Activated T-cell treated with anti-CD3 and anti-CD28 coated beads, Interleukin-2, amount 50 U/mL, for 72 hours (primary cell): Measurements from ENCODE around the gene TAAR9. TPM values are rescaled to one million over a fixed set of nuclear protein-coding genes. Genes with fewer than 3 reads are reported as not detected.

Experiments used
- ATAC-seq, 2 donors: fragments of 150-1000 bp; cut with Tn5 transposase; replicated peaks in 1 of 2; 2 replicates each; pipeline ENCODE4 v1.10.0; 2021; ENCODE audit warnings: moderate library complexity in 2 of 2, mild to moderate bottlenecking in 1 of 2
- DNase-seq, 2 donors: peaks; one replicate each; pipeline ENCODE4 v3.0.0; 2021 to 2022; ENCODE audit warnings: mixed read lengths in 1 of 2
- H3K27ac Mint-ChIP-seq: one replicate; pipeline ENCODE4 v1.8.0; 2022; ENCODE audit warnings: mild to moderate bottlenecking, moderate library complexity, mixed read lengths
- H3K27me3 Mint-ChIP-seq: one replicate; pipeline ENCODE4 v1.8.0; 2022; ENCODE audit warnings: low read depth, mixed read lengths
- H3K36me3 Mint-ChIP-seq, 2 donors: one replicate each; pipeline ENCODE4 v1.8.0; 2022; ENCODE audit warnings: mixed read lengths in 2 of 2, mild to moderate bottlenecking in 1 of 2; ENCODE audit not compliant: insufficient read depth in 2 of 2
- H3K4me1 Mint-ChIP-seq: one replicate; pipeline ENCODE4 v1.8.0; 2022; ENCODE audit warnings: low read depth, mixed read lengths
- H3K4me3 Mint-ChIP-seq, 2 donors: one replicate each; pipeline ENCODE4 v1.8.0; 2022; ENCODE audit warnings: mild to moderate bottlenecking in 2 of 2, mixed read lengths in 2 of 2, moderate library complexity in 2 of 2
- H3K9me3 Mint-ChIP-seq, 2 donors: one replicate each; pipeline ENCODE4 v1.8.0; 2022; ENCODE audit warnings: mixed read lengths in 2 of 2
- total RNA-seq, 2 donors: library from RNA; stranded (reverse); gene quantifications; one replicate each; pipeline ENCODE4 v1.2.3, GENCODE V29; 2022

Gene TAAR9
- total RNA-seq, 2 donors from 2014 or later, result not detected

- Mint-ChIP-seq H3K4me1 (peaks cover 37% of the 10 kb centered on the region), H3K27ac (no peak overlapping the region), H3K27me3 (no peaks in the 10 kb centered on the region), H3K36me3 (peaks cover 2% of the 10 kb centered on the region in 2 donors), H3K4me3 (no peak overlapping the region), H3K9me3 (no peaks in the 10 kb centered on the region)
- no peak for DNase-seq
- no peak for ATAC-seq
These were observed 31.6 kb upstream of the TAAR9 start for GRCh38 chr6:132506461-132506860.

GRCh38 chr6:132506869-132507808, 30.9 kb upstream of the TAAR9 start:
- DNase-seq, result no peak
- Mint-ChIP-seq H3K27ac (no peak overlapping the region), H3K4me1 (peaks cover 41% of the 10 kb centered on the region), H3K27me3 (no peaks in the 10 kb centered on the region), H3K4me3 (no peak overlapping the region), H3K36me3 (peaks cover 0 to 2% of the 10 kb centered on the region in 2 donors), H3K9me3 (no peaks in the 10 kb centered on the region)
- no peak for ATAC-seq

- Mint-ChIP-seq H3K4me1 (peaks cover 36% of the 10 kb centered on the region), H3K9me3 (no peaks in the 10 kb centered on the region), H3K27ac (no peak overlapping the region), H3K27me3 (peaks cover 7% of the 10 kb centered on the region), H3K4me3 (peak overlapping the region; percentile 87 to 97), H3K36me3 (peaks cover 0 to 2% of the 10 kb centered on the region in 2 donors)
- DNase-seq, result no peak
- ATAC-seq, result no peak
These were observed 26.8 kb upstream of the TAAR9 start for GRCh38 chr6:132511210-132511830.

GRCh38 chr6:132511831-132512220, 26.3 kb upstream of the TAAR9 start:
- peaks cover 0 to 2% of the 10 kb centered on the region in 2 donors for H3K36me3 Mint-ChIP-seq
- H3K27me3 Mint-ChIP-seq, result peaks cover 9% of the 10 kb centered on the region
- H3K9me3 Mint-ChIP-seq, result no peaks in the 10 kb centered on the region
- H3K4me3 Mint-ChIP-seq, result peak overlapping the region; percentile 87 to 97
- DNase-seq (no peak), ATAC-seq (no peak)
- H3K4me1 Mint-ChIP-seq, result peaks cover 31% of the 10 kb centered on the region
- no peak overlapping the region for H3K27ac Mint-ChIP-seq

- peaks cover 30% of the 10 kb centered on the region for H3K4me1 Mint-ChIP-seq
- DNase-seq (no peak), ATAC-seq (no peak)
- no peaks in the 10 kb centered on the region for H3K9me3 Mint-ChIP-seq
- H3K27me3 Mint-ChIP-seq, result peaks cover 9% of the 10 kb centered on the region
- no peak overlapping the region for H3K27ac Mint-ChIP-seq
- H3K4me3 Mint-ChIP-seq, result peak overlapping the region; percentile 87 to 97
- H3K36me3 Mint-ChIP-seq, result peaks cover 0 to 2% of the 10 kb centered on the region in 2 donors
These were observed 25.8 kb upstream of the TAAR9 start for GRCh38 chr6:132512342-132512637.

- Mint-ChIP-seq H3K27me3 (peaks cover 9% of the 10 kb centered on the region), H3K27ac (peak within 1 kb of the TSS; percentile 81), H3K4me3 (peak within 1 kb of the TSS; percentile 89 to 97), H3K4me1 (peaks cover 30% of the 10 kb centered on the region), H3K36me3 (peaks cover 0 to 2% of the 10 kb centered on the region in 2 donors), H3K9me3 (no peaks in the 10 kb centered on the region)
- ATAC-seq (peak; percentile 96), DNase-seq (peak; percentile 85 to 88)
These were observed 25.1 kb upstream of the TAAR9 start, which contains the start of gene STX7 for GRCh38 chr6:132512638-132513632. Gene STX7 (minus strand): TSS chr6:132513116. CDS start chr6:132503530, 9,586 bp downstream.

GRCh38 chr6:132513831-132514545, 24.1 kb upstream of the TAAR9 start:
- H3K27me3 Mint-ChIP-seq, result peaks cover 12% of the 10 kb centered on the region
- no peak for DNase-seq
- H3K4me1 Mint-ChIP-seq, result peaks cover 24% of the 10 kb centered on the region
- no peaks in the 10 kb centered on the region for H3K36me3 Mint-ChIP-seq
- H3K9me3 Mint-ChIP-seq, result no peaks in the 10 kb centered on the region
- no peak for ATAC-seq
- H3K4me3 Mint-ChIP-seq, result peak overlapping the region; percentile 89 to 97
- no peak overlapping the region for H3K27ac Mint-ChIP-seq

GRCh38 chr6:132515386-132515785, 22.7 kb upstream of the TAAR9 start:
- peaks cover 24% of the 10 kb centered on the region for H3K4me1 Mint-ChIP-seq
- H3K9me3 Mint-ChIP-seq, result no peaks in the 10 kb centered on the region
- H3K4me3 Mint-ChIP-seq, result no peak overlapping the region
- H3K27me3 Mint-ChIP-seq, result peaks cover 18% of the 10 kb centered on the region
- H3K36me3 Mint-ChIP-seq, result no peaks in the 10 kb centered on the region
- DNase-seq (no peak), ATAC-seq (no peak)
- H3K27ac Mint-ChIP-seq, result no peak overlapping the region

- DNase-seq (no peak), ATAC-seq (no peak)
- Mint-ChIP-seq H3K27me3 (peaks cover 28% of the 10 kb centered on the region), H3K36me3 (no peaks in the 10 kb centered on the region), H3K27ac (no peak overlapping the region), H3K9me3 (no peaks in the 10 kb centered on the region), H3K4me3 (no peak overlapping the region), H3K4me1 (no peaks in the 10 kb centered on the region)
These were observed 17.1 kb upstream of the TAAR9 start for GRCh38 chr6:132520953-132521352.

- Mint-ChIP-seq H3K9me3 (no peaks in the 10 kb centered on the region), H3K4me3 (no peak overlapping the region), H3K36me3 (no peaks in the 10 kb centered on the region), H3K27ac (no peak overlapping the region), H3K4me1 (no peaks in the 10 kb centered on the region), H3K27me3 (peaks cover 21% of the 10 kb centered on the region)
- DNase-seq (no peak), ATAC-seq (no peak)
These were observed 13.4 kb upstream of the TAAR9 start for GRCh38 chr6:132524646-132525045.

- H3K27me3 Mint-ChIP-seq, result peaks cover 21% of the 10 kb centered on the region
- no peaks in the 10 kb centered on the region for H3K36me3 Mint-ChIP-seq
- DNase-seq, result no peak
- no peaks in the 10 kb centered on the region for H3K9me3 Mint-ChIP-seq
- H3K4me3 Mint-ChIP-seq, result no peak overlapping the region
- no peak overlapping the region for H3K27ac Mint-ChIP-seq
- ATAC-seq, result no peak
- H3K4me1 Mint-ChIP-seq, result no peaks in the 10 kb centered on the region
These were observed 12.2 kb upstream of the TAAR9 start for GRCh38 chr6:132525866-132526265.

- no peak overlapping the region for H3K4me3 Mint-ChIP-seq
- H3K36me3 Mint-ChIP-seq, result no peaks in the 10 kb centered on the region
- peaks cover 21% of the 10 kb centered on the region for H3K27me3 Mint-ChIP-seq
- H3K27ac Mint-ChIP-seq, result no peak overlapping the region
- no peaks in the 10 kb centered on the region for H3K4me1 Mint-ChIP-seq
- no peak for DNase-seq
- no peaks in the 10 kb centered on the region for H3K9me3 Mint-ChIP-seq
- no peak for ATAC-seq
These were observed 11.6 kb upstream of the TAAR9 start for GRCh38 chr6:132526461-132526860.
